ENCODE measurements around the gene SELENOW. TPM values are rescaled to one million over a fixed set of nuclear protein-coding genes. Genes with fewer than 3 reads are reported as not detected.
A peak's percentile ranks its signal among the peaks of the same experiment; 100 is the strongest.

Gene SELENOW
- total RNA-seq (10 to 100 TPM; 71.6 TPM), total RNA-seq (16.1 to 75.1 (median 53.4) reads per million in 172 experiments)
- polyA plus RNA-seq (2013, experiment 1 of 2): 135 TPM
- 128 TPM for polyA plus RNA-seq (2013, experiment 2 of 2)

- H3K4me1 Mint-ChIP-seq (ENCODE audit: low read depth): peaks cover 29% of the 10 kb centered on the region
- peak within 1 kb of the TSS; percentile 77 to 97 for H3K27ac ChIP-seq (ENCODE audit: low read depth in 1 of 2, low read length in 2 of 2)
- H3K4me3 ChIP-seq (ENCODE audit: low read length): peak within 1 kb of the TSS; percentile 88
- H3K36me3 ChIP-seq (ENCODE audit: insufficient read depth, low read length): peaks cover 11% of the 10 kb centered on the region
- peaks cover 34% of the 10 kb centered on the region for H3K36me3 Mint-ChIP-seq (ENCODE audit: low read depth)
- no peaks in the 10 kb centered on the region for H3K27me3 ChIP-seq (ENCODE audit: control insufficient read depth in 1 of 2, insufficient read depth in 2 of 2, low read length in 2 of 2)
- no peaks in the 10 kb centered on the region for H3K9me3 ChIP-seq (ENCODE audit: control insufficient read depth in 1 of 2, insufficient read depth in 1 of 2, low read length in 2 of 2)
- peak within 1 kb of the TSS; percentile 91 for H3K4me3 Mint-ChIP-seq
- H3K4me1 ChIP-seq (ENCODE audit: insufficient read depth, low read length): peaks cover 34% of the 10 kb centered on the region
- H3K27me3 Mint-ChIP-seq: no peaks in the 10 kb centered on the region
- intact Hi-C loops (cut with DNase I, micrococcal nuclease): loop anchor here in 1 of 2 experiments (2.0 kb wide), 1 partner anchor 36 kb away; no protein-coding TSS in a partner anchor
- ChIA-PET CTCF (interaction anchor here (0.6 kb wide), 1 partner anchor 11 kb away, joined by 3 read pairs; no protein-coding TSS in a partner anchor), POLR2A (interaction anchor here (0.6 to 1.0 kb wide), 3 partner anchors 32 to 237 kb away, joined by 3 to 7 read pairs (median 4); partner anchors contain the start of gene NOP53)
- H3K9me3 Mint-ChIP-seq: no peaks in the 10 kb centered on the region
- DNase-seq (peak; percentile 58 to 87 (median 72)), ATAC-seq (ENCODE audit: poor library complexity) (peak; percentile 91)
- no peak for TF ChIP-seq CTCF (IDR thresholded peaks at IDR 0.05)
- H3K27ac Mint-ChIP-seq: peak within 1 kb of the TSS; percentile 90
These were observed at the start of gene SELENOW for GRCh38 chr19:47778049-47778953. TSS of gene SELENOW (plus strand) at chr19:47778703. CDS start at chr19:47778786, 83 bp downstream.

GRCh38 chr19:47729468-47729798, 49.1 kb upstream of the SELENOW start:
- POLR2A ChIA-PET: no interaction called here
- ATAC-seq (ENCODE audit: poor library complexity): peak; percentile 59
- Histone ChIP-seq H3K4me3 (ENCODE audit: low read length) (peak overlapping the region; percentile 40), H3K27ac (ENCODE audit: low read depth in 1 of 2, low read length in 2 of 2) (no peak overlapping the region), H3K36me3 (ENCODE audit: insufficient read depth, low read length) (no peaks in the 10 kb centered on the region), H3K4me1 (ENCODE audit: insufficient read depth, low read length) (peaks cover 14% of the 10 kb centered on the region), H3K9me3 (ENCODE audit: control insufficient read depth in 1 of 2, insufficient read depth in 1 of 2, low read length in 2 of 2) (peaks cover 0 to 12% of the 10 kb centered on the region in 2 experiments), H3K27me3 (ENCODE audit: control insufficient read depth in 1 of 2, insufficient read depth in 2 of 2, low read length in 2 of 2) (peaks cover 19 to 21% of the 10 kb centered on the region in 2 experiments)
- intact Hi-C loops (cut with DNase I, micrococcal nuclease): no loop called here
- H3K9me3 Mint-ChIP-seq: no peaks in the 10 kb centered on the region
- no peaks in the 10 kb centered on the region for H3K36me3 Mint-ChIP-seq (ENCODE audit: low read depth)
- H3K4me1 Mint-ChIP-seq (ENCODE audit: low read depth): peaks cover 17% of the 10 kb centered on the region
- peak in 2 of 14 experiments; percentile 32 to 40 for DNase-seq
- peaks cover 31% of the 10 kb centered on the region for H3K27me3 Mint-ChIP-seq
- H3K27ac Mint-ChIP-seq: no peak overlapping the region
- H3K4me3 Mint-ChIP-seq: peak overlapping the region; percentile 17
- CTCF ChIA-PET: no interaction called here
- TF ChIP-seq CTCF (IDR thresholded peaks at IDR 0.05): no peak

GRCh38 chr19:47729799-47730520, 48.5 kb upstream of the SELENOW start:
- peak; percentile 61 for ATAC-seq (ENCODE audit: poor library complexity)

More at GRCh38 chr19:47729799-47730520, 48.5 kb upstream of the SELENOW start:
- intact Hi-C loops (cut with DNase I, micrococcal nuclease): no loop called here
- H3K4me1 Mint-ChIP-seq (ENCODE audit: low read depth): peaks cover 17% of the 10 kb centered on the region
- peaks cover 0 to 12% of the 10 kb centered on the region in 2 experiments for H3K9me3 ChIP-seq (ENCODE audit: control insufficient read depth in 1 of 2, insufficient read depth in 1 of 2, low read length in 2 of 2)
- POLR2A ChIA-PET: no interaction called here
- H3K4me1 ChIP-seq (ENCODE audit: insufficient read depth, low read length): peaks cover 14% of the 10 kb centered on the region
- H3K36me3 ChIP-seq (ENCODE audit: insufficient read depth, low read length): no peaks in the 10 kb centered on the region
- H3K4me3 ChIP-seq (ENCODE audit: low read length): peak overlapping the region; percentile 40
- peaks cover 31% of the 10 kb centered on the region for H3K27me3 Mint-ChIP-seq
- H3K27ac Mint-ChIP-seq: no peak overlapping the region
- peak in 5 of 14 experiments; percentile 9 to 48 (median 25) for DNase-seq
- CTCF ChIA-PET: no interaction called here
- H3K27me3 ChIP-seq (ENCODE audit: control insufficient read depth in 1 of 2, insufficient read depth in 2 of 2, low read length in 2 of 2): peaks cover 16 to 21% of the 10 kb centered on the region in 2 experiments
- H3K9me3 Mint-ChIP-seq: no peaks in the 10 kb centered on the region
- TF ChIP-seq CTCF (IDR thresholded peaks at IDR 0.05): no peak
- H3K27ac ChIP-seq (ENCODE audit: low read depth in 1 of 2, low read length in 2 of 2): no peak overlapping the region
- H3K4me3 Mint-ChIP-seq: peak overlapping the region; percentile 60
- no peaks in the 10 kb centered on the region for H3K36me3 Mint-ChIP-seq (ENCODE audit: low read depth)
